Esophagus squamous epithelium (tissue), 4 donors: Measurements from ENCODE around the gene VEPH1.

ENCODE experiments used
- POLR2A ChIP-seq, 4 donors: fragments of 450-650 bp; IDR thresholded peaks; one replicate each; pipeline ENCODE4 v1.6.1; 2017; ENCODE audit warnings: antibody characterized with exemption in 4 of 4, mild to moderate bottlenecking in 4 of 4, moderate library complexity in 3 of 4
- TF ChIP-seq, protein P1 (sequence below), 6 experiments: fragments of 450-650 bp in 4 of 6; fragments of 200-600 bp in 2 of 6; sonication (generic) in 2 of 6; IDR thresholded peaks; one replicate each; pipeline ENCODE4 v1.5.1; 2016 to 2019; ENCODE audit warnings: antibody characterized with exemption in 6 of 6, mild to moderate bottlenecking in 4 of 6, moderate library complexity in 4 of 6

DNA sequence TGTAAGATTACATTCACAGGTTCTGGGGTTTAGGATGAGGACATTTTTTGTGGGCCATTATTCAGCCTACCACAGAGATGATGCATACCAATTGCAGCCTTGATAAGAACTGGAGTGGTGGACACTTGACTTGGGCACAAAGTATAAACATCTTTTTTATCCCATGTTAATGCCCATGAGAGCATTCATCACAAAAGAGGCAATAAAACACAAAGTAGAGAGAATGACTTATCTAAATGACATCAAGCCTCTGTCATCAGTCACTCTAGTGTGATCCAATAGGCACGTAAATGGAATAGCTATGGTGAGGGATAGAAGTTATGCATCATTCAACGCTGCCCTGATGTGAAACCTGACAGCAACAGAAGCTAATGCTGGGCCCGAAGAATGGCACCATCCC lies 25.8 kb downstream of the VEPH1 start:
- TF ChIP-seq, protein P1, sequence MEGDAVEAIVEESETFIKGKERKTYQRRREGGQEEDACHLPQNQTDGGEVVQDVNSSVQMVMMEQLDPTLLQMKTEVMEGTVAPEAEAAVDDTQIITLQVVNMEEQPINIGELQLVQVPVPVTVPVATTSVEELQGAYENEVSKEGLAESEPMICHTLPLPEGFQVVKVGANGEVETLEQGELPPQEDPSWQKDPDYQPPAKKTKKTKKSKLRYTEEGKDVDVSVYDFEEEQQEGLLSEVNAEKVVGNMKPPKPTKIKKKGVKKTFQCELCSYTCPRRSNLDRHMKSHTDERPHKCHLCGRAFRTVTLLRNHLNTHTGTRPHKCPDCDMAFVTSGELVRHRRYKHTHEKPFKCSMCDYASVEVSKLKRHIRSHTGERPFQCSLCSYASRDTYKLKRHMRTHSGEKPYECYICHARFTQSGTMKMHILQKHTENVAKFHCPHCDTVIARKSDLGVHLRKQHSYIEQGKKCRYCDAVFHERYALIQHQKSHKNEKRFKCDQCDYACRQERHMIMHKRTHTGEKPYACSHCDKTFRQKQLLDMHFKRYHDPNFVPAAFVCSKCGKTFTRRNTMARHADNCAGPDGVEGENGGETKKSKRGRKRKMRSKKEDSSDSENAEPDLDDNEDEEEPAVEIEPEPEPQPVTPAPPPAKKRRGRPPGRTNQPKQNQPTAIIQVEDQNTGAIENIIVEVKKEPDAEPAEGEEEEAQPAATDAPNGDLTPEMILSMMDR (IDR thresholded peaks at IDR 0.05): no peak
- TF ChIP-seq POLR2A (IDR thresholded peaks at IDR 0.05): no peak
